ENCODE measurements around the gene CELSR1. TPM values are rescaled to one million over a fixed set of nuclear protein-coding genes. Genes with fewer than 3 reads are reported as not detected.

The CELSR1 gene
- 0.20 and 1.1 TPM in 2 replicates for total RNA-seq

GRCh38 chr22:46537225-46537945 lies at the start of gene CELSR1:
Gene CELSR1 (minus strand): TSS chr22:46537620. CDS start chr22:46537170, 450 bp downstream.

GRCh38 chr22:46335201-46336118 lies 202.0 kb downstream of the CELSR1 start, which contains the start of gene TRMU:
Gene TRMU (plus strand): TSS chr22:46335714. CDS start chr22:46335765, 51 bp downstream.

Other genes with a start within 250 kb of the CELSR1 start
- 8.8 and 21.7 TPM in 2 replicates for gene GTSE1, start 240.8 kb downstream of the CELSR1 start, total RNA-seq
- 26.8 and 33.2 TPM in 2 replicates for gene TRMU, start 201.9 kb downstream of the CELSR1 start, total RNA-seq
- gene GRAMD4, start 82.8 kb upstream of the CELSR1 start, total RNA-seq = 6.6 and 11.5 TPM in 2 replicates
- gene CERK, start 200.6 kb upstream of the CELSR1 start, total RNA-seq = 18.7 and 36.6 TPM in 2 replicates
- 12.5 and 13.3 TPM in 2 replicates for gene TBC1D22A, start 225.0 kb upstream of the CELSR1 start, total RNA-seq

All from subcutaneous preadipocyte (primary cell).